Measurements from ENCODE around the gene BSG. TPM values are rescaled to one million over a fixed set of nuclear protein-coding genes. Genes with fewer than 3 reads are reported as not detected.

The BSG gene
- total RNA-seq, 1 donor from 2014 or later: 816 TPM

GRCh38 chr19:567296-567900 lies 5.0 kb upstream of the BSG start:
- H3K9me3 Mint-ChIP-seq (ENCODE audit: unreplicated experiment): no peaks in the 10 kb centered on the region
- no peaks in the 10 kb centered on the region for H3K27me3 Mint-ChIP-seq (ENCODE audit: unreplicated experiment)
- H3K27ac Mint-ChIP-seq (ENCODE audit: unreplicated experiment): no peak overlapping the region
- no peak overlapping the region for H3K4me3 Mint-ChIP-seq (ENCODE audit: unreplicated experiment)
- TF ChIP-seq CTCF (IDR thresholded peaks at IDR 0.05): no peak
- H3K36me3 Mint-ChIP-seq (ENCODE audit: unreplicated experiment): no peaks in the 10 kb centered on the region
- no peak for DNase-seq (ENCODE audit: extremely low spot score, unreplicated experiment)
- peaks cover 13% of the 10 kb centered on the region for H3K4me1 Mint-ChIP-seq (ENCODE audit: unreplicated experiment)

GRCh38 chr19:570251-570686 lies 2.1 kb upstream of the BSG start:
- H3K4me1 Mint-ChIP-seq (ENCODE audit: unreplicated experiment): peaks cover 32% of the 10 kb centered on the region
- no peak for TF ChIP-seq CTCF (IDR thresholded peaks at IDR 0.05)
- H3K27ac Mint-ChIP-seq (ENCODE audit: unreplicated experiment): no peak overlapping the region
- DNase-seq (ENCODE audit: extremely low spot score, unreplicated experiment): no peak
- H3K4me3 Mint-ChIP-seq (ENCODE audit: unreplicated experiment): no peak overlapping the region
- H3K9me3 Mint-ChIP-seq (ENCODE audit: unreplicated experiment): no peaks in the 10 kb centered on the region
- H3K36me3 Mint-ChIP-seq (ENCODE audit: unreplicated experiment): no peaks in the 10 kb centered on the region
- no peaks in the 10 kb centered on the region for H3K27me3 Mint-ChIP-seq (ENCODE audit: unreplicated experiment)

- DNase-seq (ENCODE audit: extremely low spot score, unreplicated experiment): peak; percentile 78
- H3K27ac Mint-ChIP-seq (ENCODE audit: unreplicated experiment): peak overlapping the region; percentile 98
- H3K4me3 Mint-ChIP-seq (ENCODE audit: unreplicated experiment): peak overlapping the region; percentile 95
- no peaks in the 10 kb centered on the region for H3K27me3 Mint-ChIP-seq (ENCODE audit: unreplicated experiment)
- H3K4me1 Mint-ChIP-seq (ENCODE audit: unreplicated experiment): peaks cover 37% of the 10 kb centered on the region
- H3K9me3 Mint-ChIP-seq (ENCODE audit: unreplicated experiment): no peaks in the 10 kb centered on the region
- H3K36me3 Mint-ChIP-seq (ENCODE audit: unreplicated experiment): no peaks in the 10 kb centered on the region
- TF ChIP-seq CTCF (IDR thresholded peaks at IDR 0.05): no peak
Observed at GRCh38 chr19:570937-571565, 1.3 kb upstream of the BSG start.

GRCh38 chr19:571566-571974 lies 826 bp upstream of the BSG start:
- Mint-ChIP-seq H3K27ac (ENCODE audit: unreplicated experiment) (peak overlapping the region; percentile 98), H3K4me3 (ENCODE audit: unreplicated experiment) (peak overlapping the region; percentile 95), H3K4me1 (ENCODE audit: unreplicated experiment) (peaks cover 42% of the 10 kb centered on the region), H3K9me3 (ENCODE audit: unreplicated experiment) (no peaks in the 10 kb centered on the region), H3K27me3 (ENCODE audit: unreplicated experiment) (no peaks in the 10 kb centered on the region), H3K36me3 (ENCODE audit: unreplicated experiment) (no peaks in the 10 kb centered on the region)
- TF ChIP-seq CTCF (IDR thresholded peaks at IDR 0.05): no peak
- no peak for DNase-seq (ENCODE audit: extremely low spot score, unreplicated experiment)

GRCh38 chr19:572743-573518 lies 535 bp downstream of the BSG start:
- no peak for TF ChIP-seq CTCF (IDR thresholded peaks at IDR 0.05)
- Mint-ChIP-seq H3K36me3 (ENCODE audit: unreplicated experiment) (no peaks in the 10 kb centered on the region), H3K27ac (ENCODE audit: unreplicated experiment) (peak overlapping the region; percentile 84), H3K9me3 (ENCODE audit: unreplicated experiment) (no peaks in the 10 kb centered on the region), H3K4me3 (ENCODE audit: unreplicated experiment) (peak overlapping the region; percentile 85), H3K4me1 (ENCODE audit: unreplicated experiment) (peaks cover 49% of the 10 kb centered on the region), H3K27me3 (ENCODE audit: unreplicated experiment) (no peaks in the 10 kb centered on the region)
- DNase-seq (ENCODE audit: extremely low spot score, unreplicated experiment): peak; percentile 85
